ENCODE measurements around the gene TIMM29.

- no peak for TF ChIP-seq CTCF (IDR thresholded peaks at IDR 0.05)
- TF ChIP-seq POLR2A (IDR thresholded peaks at IDR 0.05), result no peak
Measured at GRCh38 chr19:10920781-10921180, 7.8 kb upstream of the TIMM29 start.
